ENCODE results near the gene XRCC5. TPM values are rescaled to one million over a fixed set of nuclear protein-coding genes. Genes with fewer than 3 reads are reported as not detected.

The XRCC5 gene
- total RNA-seq, 2 donors from 2014 or later: 492 to 493 TPM

- Mint-ChIP-seq H3K4me1 (peaks cover 12% of the 10 kb centered on the region), H3K36me3 (ENCODE audit: low read depth) (no peaks in the 10 kb centered on the region), H3K27ac (no peak overlapping the region), H3K4me3 (no peak overlapping the region), H3K9me3 (no peaks in the 10 kb centered on the region), H3K27me3 (ENCODE audit: insufficient read depth) (no peaks in the 10 kb centered on the region)
- H3K4me3 ChIP-seq (ENCODE audit: low read length): no peak overlapping the region
- TF ChIP-seq CTCF (conservative IDR thresholded peaks at IDR 0.05): no peak
- no peak overlapping the region for H3K27ac ChIP-seq (ENCODE audit: low read depth, low read length)
- WGBS, 2 experiments (ENCODE audit: insufficient coverage in 1 of 2, insufficient read length in 1 of 2): 78 to 83% methylated on average over 6 of the region's 6 CpGs
- no peaks in the 10 kb centered on the region for H3K27me3 ChIP-seq (ENCODE audit: control insufficient read depth, insufficient read depth, low read length, poor library complexity, severe bottlenecking)
- H3K4me1 ChIP-seq (ENCODE audit: control insufficient read depth, insufficient read depth, low read length): no peaks in the 10 kb centered on the region
- no peak overlapping the region for H3K9ac ChIP-seq (ENCODE audit: extremely low read depth, low read length, poor library complexity, severe bottlenecking)
- H3K36me3 ChIP-seq (ENCODE audit: control insufficient read depth, insufficient read depth, low read length): no peaks in the 10 kb centered on the region
- DNase-seq: peak; percentile 16
- peaks cover 9% of the 10 kb centered on the region for H3K9me3 ChIP-seq (ENCODE audit: control insufficient read depth, low read length)
These were observed 136.3 kb downstream of the XRCC5 start for GRCh38 chr2:216245391-216245975.

GRCh38 chr2:216246766-216247165 is 137.6 kb downstream of the XRCC5 start:
- Histone ChIP-seq H3K4me1 (ENCODE audit: control insufficient read depth, insufficient read depth, low read length) (no peaks in the 10 kb centered on the region), H3K36me3 (ENCODE audit: control insufficient read depth, insufficient read depth, low read length) (no peaks in the 10 kb centered on the region), H3K27ac (ENCODE audit: low read depth, low read length) (no peak overlapping the region), H3K4me3 (ENCODE audit: low read length) (no peak overlapping the region), H3K27me3 (ENCODE audit: control insufficient read depth, insufficient read depth, low read length, poor library complexity, severe bottlenecking) (no peaks in the 10 kb centered on the region), H3K9me3 (ENCODE audit: control insufficient read depth, low read length) (peaks cover 9% of the 10 kb centered on the region), H3K9ac (ENCODE audit: extremely low read depth, low read length, poor library complexity, severe bottlenecking) (no peak overlapping the region)
- no peaks in the 10 kb centered on the region for H3K9me3 Mint-ChIP-seq
- H3K36me3 Mint-ChIP-seq (ENCODE audit: low read depth): no peaks in the 10 kb centered on the region
- 71 to 91% methylated on average over 1 to 3 of the region's 3 CpGs for WGBS, 2 experiments (ENCODE audit: insufficient coverage in 1 of 2, insufficient read length in 1 of 2)
- H3K4me1 Mint-ChIP-seq: peaks cover 12% of the 10 kb centered on the region
- H3K4me3 Mint-ChIP-seq: no peak overlapping the region
- DNase-seq: no peak
- no peak for TF ChIP-seq CTCF (conservative IDR thresholded peaks at IDR 0.05)
- H3K27ac Mint-ChIP-seq: no peak overlapping the region
- no peaks in the 10 kb centered on the region for H3K27me3 Mint-ChIP-seq (ENCODE audit: insufficient read depth)

Other genes with a start within 250 kb of the XRCC5 start
- gene MREG, start 95.8 kb upstream of the XRCC5 start, total RNA-seq: 10 to 100 TPM; 13.0 to 17.8 TPM
- gene PECR, start 27.5 kb upstream of the XRCC5 start, total RNA-seq: 10 to 100 TPM; 12.5 to 17.0 TPM
- 1 to 10 TPM; 1.1 to 3.8 TPM for gene TMEM169, start 27.4 kb upstream of the XRCC5 start, total RNA-seq